Skeletal muscle tissue (tissue), 4 donors: ENCODE data around the gene C2CD3. TPM values are rescaled to one million over a fixed set of nuclear protein-coding genes. Genes with fewer than 3 reads are reported as not detected.
A peak's percentile ranks its signal among the peaks of the same experiment; 100 is the strongest.
"Not testable (repeated sequence)": the region's sequence is repeated elsewhere in the genome, so short reads cannot be mapped to it uniquely, and the experiment has no call there.

Experiments used
- H3K27ac ChIP-seq: one replicate; pipeline ENCODE4 v1.7.0; 2013; ENCODE audit warnings: mild to moderate bottlenecking, low read depth, low read length, inconsistent platforms
- H3K27me3 ChIP-seq, 3 donors: one replicate each; pipeline ENCODE4 v1.7.0; 2013; ENCODE audit warnings: low read length in 3 of 3; ENCODE audit not compliant: control insufficient read depth in 3 of 3, insufficient read depth in 3 of 3
- H3K36me3 ChIP-seq, 3 donors: one replicate each; pipeline ENCODE4 v1.7.0; 2013; ENCODE audit warnings: low read length in 3 of 3; ENCODE audit not compliant: control insufficient read depth in 3 of 3, insufficient read depth in 3 of 3
- H3K4me1 ChIP-seq, 3 donors: one replicate each; pipeline ENCODE4 v1.7.0; 2013; ENCODE audit warnings: low read length in 3 of 3, mild to moderate bottlenecking in 3 of 3; ENCODE audit not compliant: control insufficient read depth in 3 of 3, insufficient read depth in 3 of 3
- H3K4me3 ChIP-seq, 3 donors: one replicate each; pipeline ENCODE4 v1.7.0; 2013; ENCODE audit warnings: low read length in 3 of 3
- H3K9ac ChIP-seq, 3 donors: one replicate each; pipeline ENCODE4 v1.7.0; 2013; ENCODE audit warnings: low read length in 3 of 3, mild to moderate bottlenecking in 3 of 3, moderate library complexity in 2 of 3, low read depth in 1 of 3
- H3K9me3 ChIP-seq, 3 donors: one replicate each; pipeline ENCODE4 v1.7.0; 2013; ENCODE audit warnings: low read length in 3 of 3; ENCODE audit not compliant: control insufficient read depth in 3 of 3
- total RNA-seq: library from RNA; depleted of rRNA; stranded (reverse); fragments of >200 nt; gene quantifications from one replicate; pipeline ENCODE4 v1.2.3, GENCODE V29; 2014
- donor health status: Osteomylitis.

C2CD3 gene
- total RNA-seq, 1 donor from 2014 or later, result 13.6 TPM

- H3K9ac ChIP-seq, result no peak overlapping the region
- H3K36me3 ChIP-seq, result peaks cover 7 to 26% (median 24%) of the 10 kb centered on the region in 3 donors
- H3K9me3 ChIP-seq, result no peaks in the 10 kb centered on the region
- no peak overlapping the region for H3K27ac ChIP-seq
- H3K4me3 ChIP-seq, result no peak overlapping the region
- no peaks in the 10 kb centered on the region for H3K27me3 ChIP-seq
- H3K4me1 ChIP-seq, result no peaks in the 10 kb centered on the region
Measured at GRCh38 chr11:74081428-74081827, 89.4 kb downstream of the C2CD3 start.

- Histone ChIP-seq H3K9me3 (no peaks in the 10 kb centered on the region), H3K9ac (no peak overlapping the region), H3K27me3 (no peaks in the 10 kb centered on the region), H3K36me3 (peaks cover 12 to 24% (median 20%) of the 10 kb centered on the region in 3 donors), H3K4me3 (no peak overlapping the region), H3K4me1 (peaks cover 0 to 5% (median 3%) of the 10 kb centered on the region in 3 donors), H3K27ac (no peak overlapping the region)
Measured at GRCh38 chr11:74077193-74077592, 93.6 kb downstream of the C2CD3 start.

- Histone ChIP-seq H3K9me3 (no peaks in the 10 kb centered on the region), H3K4me1 (peaks cover 8 to 24% (median 19%) of the 10 kb centered on the region in 3 donors), H3K27me3 (no peaks in the 10 kb centered on the region), H3K27ac (no peak overlapping the region), H3K36me3 (peaks cover 5 to 16% (median 11%) of the 10 kb centered on the region in 3 donors), H3K4me3 (no peak overlapping the region), H3K9ac (no peak overlapping the region)
Measured at GRCh38 chr11:74072721-74073120, 98.1 kb downstream of the C2CD3 start.

- no peak overlapping the region for H3K9ac ChIP-seq
- H3K27me3 ChIP-seq, result no peaks in the 10 kb centered on the region
- H3K27ac ChIP-seq, result no peak overlapping the region
- peaks cover 5 to 16% (median 11%) of the 10 kb centered on the region in 3 donors for H3K36me3 ChIP-seq
- H3K4me3 ChIP-seq, result no peak overlapping the region
- peaks cover 8 to 24% (median 19%) of the 10 kb centered on the region in 3 donors for H3K4me1 ChIP-seq
- no peaks in the 10 kb centered on the region for H3K9me3 ChIP-seq
Measured at GRCh38 chr11:74072286-74072685, 98.5 kb downstream of the C2CD3 start.

- no peak overlapping the region for H3K4me3 ChIP-seq
- H3K27me3 ChIP-seq, result no peaks in the 10 kb centered on the region
- peak overlapping the region; percentile 32 for H3K27ac ChIP-seq
- H3K4me1 ChIP-seq, result peaks cover 8 to 24% (median 19%) of the 10 kb centered on the region in 3 donors
- peaks cover 5 to 16% (median 8%) of the 10 kb centered on the region in 3 donors for H3K36me3 ChIP-seq
- H3K9ac ChIP-seq, result peak overlapping the region in 1 of 3 donors; percentile 25
- no peaks in the 10 kb centered on the region for H3K9me3 ChIP-seq
Measured at GRCh38 chr11:74070723-74071492, 99.9 kb downstream of the C2CD3 start.

- peak overlapping the region; percentile 32 for H3K27ac ChIP-seq
- no peaks in the 10 kb centered on the region for H3K27me3 ChIP-seq
- H3K9ac ChIP-seq, result no peak overlapping the region
- H3K4me1 ChIP-seq, result peaks cover 8 to 24% (median 19%) of the 10 kb centered on the region in 3 donors
- H3K4me3 ChIP-seq, result no peak overlapping the region
- H3K9me3 ChIP-seq, result no peaks in the 10 kb centered on the region
- H3K36me3 ChIP-seq, result peaks cover 3 to 13% (median 6%) of the 10 kb centered on the region in 3 donors
Measured at GRCh38 chr11:74069146-74070046, 101.4 kb downstream of the C2CD3 start.

GRCh38 chr11:74066663-74067062, 104.1 kb downstream of the C2CD3 start:
- not testable (repeated sequence) for H3K27ac ChIP-seq, H3K27me3 ChIP-seq, H3K9ac ChIP-seq, H3K9me3 ChIP-seq, H3K36me3 ChIP-seq, H3K4me3 ChIP-seq
- H3K4me1 ChIP-seq, result peaks cover 8 to 22% (median 14%) of the 10 kb centered on the region in 3 donors

GRCh38 chr11:74065534-74065933, 105.3 kb downstream of the C2CD3 start:
- H3K27ac ChIP-seq, H3K4me3 ChIP-seq, H3K36me3 ChIP-seq, H3K9me3 ChIP-seq, H3K9ac ChIP-seq, H3K27me3 ChIP-seq: not testable (repeated sequence)
- H3K4me1 ChIP-seq, result peaks cover 5 to 11% (median 8%) of the 10 kb centered on the region in 3 donors

- H3K9me3 ChIP-seq, H3K9ac ChIP-seq, H3K27me3 ChIP-seq, H3K4me3 ChIP-seq, H3K36me3 ChIP-seq, H3K27ac ChIP-seq, H3K4me1 ChIP-seq: not testable (repeated sequence)
Measured at GRCh38 chr11:74063628-74064027, 107.2 kb downstream of the C2CD3 start.

- H3K4me1 ChIP-seq, H3K27ac ChIP-seq, H3K9ac ChIP-seq, H3K27me3 ChIP-seq, H3K36me3 ChIP-seq, H3K9me3 ChIP-seq, H3K4me3 ChIP-seq: not testable (repeated sequence)
Measured at GRCh38 chr11:74061599-74061998, 109.2 kb downstream of the C2CD3 start.
